ENCODE data around the gene GOLT1A. TPM values are rescaled to one million over a fixed set of nuclear protein-coding genes. Genes with fewer than 3 reads are reported as not detected.

GOLT1A gene
- polyA plus RNA-seq, 1 donor, result 3.5 TPM

DNA sequence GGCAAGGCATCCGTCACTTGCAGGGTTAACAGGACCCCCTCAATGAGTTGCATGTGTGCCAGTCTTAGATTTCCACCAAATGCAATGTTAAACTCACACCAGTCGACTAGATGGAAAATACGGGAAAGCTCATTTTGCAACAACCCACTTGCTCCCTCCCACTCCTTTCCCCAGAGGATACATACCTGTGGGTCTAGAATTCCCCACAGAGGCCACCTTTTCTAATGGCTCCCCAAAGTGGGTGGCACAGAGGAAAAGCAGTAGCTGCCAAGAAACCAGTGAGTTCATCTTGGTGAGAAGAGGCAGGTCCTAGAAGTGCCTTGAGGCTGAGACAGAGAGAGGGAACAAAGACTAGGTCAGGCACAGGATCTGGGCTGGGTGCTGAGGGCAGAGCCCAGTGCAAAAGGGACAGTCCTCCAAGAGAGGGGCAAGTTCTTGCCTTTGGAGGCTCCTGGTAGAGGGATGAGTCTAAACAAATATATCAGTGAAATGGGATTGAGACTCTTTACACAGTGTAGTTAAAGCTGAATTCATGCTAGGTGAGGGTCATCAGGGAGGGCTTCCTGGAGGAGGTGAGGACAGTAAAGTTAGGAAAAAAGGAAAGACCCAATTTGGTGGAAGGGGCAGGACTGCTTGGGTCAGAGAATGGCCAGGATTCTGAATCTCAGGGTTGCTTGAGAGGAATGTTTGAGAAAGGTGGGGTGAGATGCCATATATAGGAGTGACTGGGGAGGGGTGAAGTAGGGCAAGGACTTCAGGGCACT, 21.0 kb downstream of the GOLT1A start:
- no peak for DNase-seq

DNA sequence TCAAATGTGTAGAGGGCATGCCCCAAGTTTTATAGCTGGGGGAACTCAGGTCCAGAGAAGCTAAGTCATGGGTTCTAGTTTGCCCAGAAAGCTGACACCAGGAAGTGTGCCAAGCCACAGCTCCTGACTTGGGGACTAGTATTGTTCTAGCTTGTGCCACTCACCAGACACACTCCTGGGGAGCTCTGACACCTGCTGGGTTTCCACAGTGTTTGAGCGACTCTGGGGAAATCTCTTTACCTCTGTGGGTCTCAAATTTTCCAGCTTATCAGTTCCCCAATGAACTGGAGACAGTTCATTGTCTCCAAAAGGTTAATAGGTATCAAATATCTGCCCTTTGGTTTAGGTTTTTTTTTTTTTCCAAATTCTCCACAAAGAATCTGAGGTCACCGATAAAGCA, 21.7 kb downstream of the GOLT1A start:
- no peak for DNase-seq

DNA sequence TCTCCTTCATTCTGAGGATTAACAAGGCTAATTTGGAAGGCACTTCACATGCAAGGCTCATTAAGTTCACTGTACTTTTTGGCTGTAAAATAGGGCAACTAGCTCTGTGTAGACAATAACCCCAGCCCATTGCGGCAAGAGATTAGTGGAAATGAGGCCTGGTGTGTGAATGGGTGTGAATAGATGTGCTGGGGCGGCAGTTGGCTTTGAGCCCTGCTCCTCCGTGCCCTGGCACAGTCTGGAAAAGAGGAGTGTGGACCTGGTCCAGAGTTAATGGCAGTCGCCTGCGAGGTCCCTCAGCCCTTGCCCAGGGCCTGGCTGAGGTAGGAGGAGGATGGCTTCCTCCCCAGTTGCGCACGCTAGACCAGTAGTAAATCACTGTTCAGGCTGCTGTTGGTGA, 22.3 kb downstream of the GOLT1A start:
- DNase-seq, result no peak

DNA sequence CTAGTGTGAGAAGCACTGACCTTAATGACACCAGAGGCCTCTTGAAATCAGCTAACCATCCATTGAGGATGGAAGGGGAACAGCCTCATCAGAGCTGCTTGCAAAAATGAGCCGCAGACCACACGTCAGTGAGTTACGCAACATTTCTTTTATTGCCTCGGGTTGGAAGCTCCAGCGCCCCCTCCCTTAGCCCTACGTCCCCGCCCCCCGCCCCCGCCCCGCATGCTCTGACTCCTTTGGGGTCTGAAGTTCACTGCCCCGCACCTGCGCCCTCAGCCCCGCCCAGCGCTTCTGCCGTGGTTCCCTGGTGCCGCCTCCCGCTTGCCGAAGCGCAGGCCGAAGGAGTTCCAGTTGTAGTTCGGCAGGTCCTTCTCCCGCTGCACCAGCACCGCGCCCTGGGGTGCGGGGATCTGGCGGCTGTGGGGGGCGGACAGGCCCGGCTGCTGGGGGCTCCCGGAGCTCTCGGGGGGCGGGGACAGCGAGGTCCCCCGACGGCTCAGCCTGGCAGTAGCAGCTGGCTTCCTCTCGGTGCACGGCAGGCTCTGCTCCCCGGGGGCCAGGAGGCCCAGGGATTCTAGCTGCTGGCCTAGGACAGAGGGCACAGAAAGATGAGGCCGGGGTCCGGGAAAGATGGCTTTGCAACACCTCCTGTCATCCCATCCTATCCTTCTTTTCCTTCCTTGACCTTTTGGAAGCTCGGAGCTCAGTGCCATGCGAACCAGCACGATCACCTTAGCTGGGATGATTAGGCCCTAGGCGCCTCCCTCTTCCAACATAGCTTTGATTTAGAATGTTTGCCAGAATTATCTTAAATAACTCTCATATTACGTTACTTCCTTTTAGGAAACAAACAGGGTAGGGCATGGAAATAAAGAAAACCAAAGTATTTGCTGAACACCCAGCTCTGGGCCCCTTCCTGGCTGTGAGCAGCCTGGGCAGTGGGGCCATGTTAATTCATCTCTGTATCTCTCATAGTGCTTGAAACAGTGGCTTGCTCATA, 23.3 kb downstream of the GOLT1A start:
- DNase-seq, result no peak

DNA sequence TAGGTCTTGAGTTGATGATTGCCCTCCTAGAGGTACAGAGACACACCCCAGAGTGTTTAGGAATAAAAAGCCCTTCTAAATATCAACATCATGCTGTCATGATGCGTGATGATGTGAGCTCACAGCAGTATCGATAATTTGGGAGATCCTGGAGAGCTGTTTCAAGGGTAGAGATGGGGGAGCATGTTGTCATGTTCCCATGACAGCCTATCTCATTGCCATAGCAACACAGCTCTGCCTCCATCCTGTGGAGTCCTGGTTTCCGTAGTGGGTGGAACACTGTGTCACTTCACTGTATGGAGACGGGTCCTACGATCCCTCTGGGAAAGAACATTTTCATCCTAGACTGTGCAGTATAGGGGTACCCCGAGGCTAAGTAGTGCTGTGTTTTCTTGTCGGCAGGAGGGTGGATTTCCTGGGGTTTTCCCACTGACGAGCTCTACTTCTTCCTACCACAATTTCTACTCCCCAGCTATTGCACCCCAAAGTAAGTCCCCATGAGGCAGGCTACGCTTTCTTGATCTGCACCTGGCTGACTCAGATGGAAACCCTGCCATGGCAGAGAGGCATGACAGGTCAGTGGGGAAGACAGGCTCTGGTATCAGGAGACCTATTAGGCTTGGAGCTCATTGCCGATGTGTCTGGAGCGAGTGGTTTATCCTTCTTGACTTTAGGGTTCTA, 24.7 kb downstream of the GOLT1A start:
- DNase-seq, result no peak

DNA sequence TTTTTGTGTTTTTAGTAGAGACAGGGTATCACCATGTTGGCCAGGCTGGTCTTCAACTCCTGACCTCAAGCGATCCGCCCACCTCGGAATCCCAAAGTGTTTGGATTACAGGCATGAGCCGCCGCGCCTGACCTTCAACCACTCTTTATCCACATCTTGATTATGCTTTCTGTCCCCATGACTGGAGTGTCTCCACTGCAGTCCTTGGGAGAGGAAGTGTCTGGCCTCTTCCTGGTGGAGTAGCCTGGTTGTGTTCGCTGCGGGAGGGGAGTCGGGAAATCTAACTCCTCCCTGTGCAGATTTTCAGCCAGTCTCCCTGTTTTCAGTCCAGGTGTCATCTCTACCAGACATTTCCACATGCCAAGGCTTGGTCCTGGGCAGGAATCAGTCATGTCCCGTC, 27.2 kb downstream of the GOLT1A start:
- DNase-seq, result no peak

DNA sequence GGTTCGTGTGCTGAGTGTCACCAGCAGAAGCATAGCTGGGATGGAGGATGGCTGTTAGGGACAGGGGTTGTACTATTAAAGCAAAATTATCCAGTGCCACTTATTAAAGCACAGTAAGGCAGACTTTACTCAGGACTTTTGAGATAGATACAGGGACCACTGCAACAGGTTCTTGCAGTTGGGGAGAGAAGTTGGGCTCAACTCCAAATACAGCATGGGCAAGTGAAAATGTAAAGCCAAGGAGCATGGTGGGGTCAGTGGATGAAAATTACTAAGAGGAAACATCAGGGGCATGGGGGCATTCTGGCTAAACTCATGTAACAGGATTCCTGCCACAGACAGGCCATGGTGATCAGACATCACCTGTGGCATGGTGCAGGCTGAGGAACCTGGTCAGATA, 32.7 kb downstream of the GOLT1A start:
- DNase-seq, result no peak

DNA sequence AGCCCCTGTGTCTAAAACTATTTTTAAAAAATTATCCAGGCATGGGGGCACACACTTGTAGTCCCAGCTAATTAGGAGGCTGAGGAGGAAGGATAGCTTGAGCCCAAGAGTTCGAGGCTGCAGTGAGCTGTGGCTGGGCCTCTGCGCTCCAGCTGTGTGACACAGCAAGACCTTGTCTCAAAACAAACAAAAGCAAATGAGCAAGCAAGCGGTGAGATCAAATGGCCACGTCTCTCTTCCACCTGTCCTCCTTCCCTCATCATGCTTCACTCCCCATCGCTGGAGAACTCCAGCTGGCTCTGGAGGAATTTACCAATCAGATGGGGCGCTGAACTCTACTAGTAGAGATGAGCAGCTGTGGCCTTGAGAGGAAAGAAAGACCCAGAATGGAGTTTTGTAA, 33.7 kb downstream of the GOLT1A start:
- DNase-seq, result no peak

DNA sequence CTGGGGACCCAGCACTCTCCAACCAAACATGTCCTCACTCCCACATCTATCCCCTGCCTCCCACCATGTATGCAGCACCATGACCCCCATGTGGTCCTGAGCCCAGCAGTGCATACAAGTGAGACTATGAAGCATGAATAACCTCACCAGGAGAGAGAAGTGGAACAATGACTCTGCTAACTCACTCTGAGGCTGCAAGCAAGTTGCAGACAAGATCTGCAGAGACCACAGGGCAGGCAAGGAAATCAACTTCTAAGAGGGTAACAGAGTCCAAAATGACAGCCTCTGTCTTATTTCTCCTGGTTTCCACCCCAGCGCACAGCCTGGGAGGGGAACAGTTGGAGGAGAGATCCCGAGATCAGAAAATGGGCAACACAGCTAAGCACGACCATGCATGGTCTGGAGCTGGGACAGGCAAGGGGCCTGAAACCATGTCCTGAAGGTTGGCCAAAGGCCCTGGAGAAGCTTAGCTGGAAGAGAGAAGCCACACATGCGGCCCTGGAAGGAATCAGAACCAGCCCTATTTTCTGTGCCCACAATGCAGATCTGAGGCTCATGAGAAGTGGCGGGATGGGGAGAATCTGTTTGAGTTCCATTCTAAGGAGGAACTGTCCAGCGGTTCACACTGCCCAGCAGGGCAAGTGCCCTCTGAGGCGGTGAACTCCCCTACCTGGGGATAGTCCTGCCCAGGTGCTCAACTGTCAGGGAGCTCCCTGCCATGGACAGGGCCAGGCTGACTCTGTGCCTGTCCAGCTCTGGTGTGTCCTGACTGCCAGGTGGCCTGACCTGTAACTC, 35.1 kb downstream of the GOLT1A start:
- no peak for DNase-seq

DNA sequence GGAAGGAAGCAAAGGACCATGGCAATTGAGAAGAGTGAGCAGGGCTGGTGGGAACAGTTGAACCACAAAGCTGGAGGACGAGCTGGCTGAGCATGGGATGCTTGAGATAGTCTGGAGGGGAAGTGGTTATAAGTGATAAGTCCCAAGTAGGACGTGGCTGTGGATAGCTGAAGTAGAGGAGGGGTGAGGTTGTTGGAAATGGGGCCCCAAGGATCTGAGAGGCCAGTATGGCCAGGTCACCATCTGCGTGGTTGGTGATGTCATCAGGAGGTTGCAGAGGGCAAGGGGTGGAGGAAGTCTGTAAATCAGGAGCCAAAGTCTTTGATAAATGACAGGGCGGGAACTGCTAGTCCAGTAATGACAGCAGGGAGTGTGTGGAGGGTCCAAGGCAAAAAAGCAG, 36.7 kb downstream of the GOLT1A start:
- DNase-seq, result no peak

DNA sequence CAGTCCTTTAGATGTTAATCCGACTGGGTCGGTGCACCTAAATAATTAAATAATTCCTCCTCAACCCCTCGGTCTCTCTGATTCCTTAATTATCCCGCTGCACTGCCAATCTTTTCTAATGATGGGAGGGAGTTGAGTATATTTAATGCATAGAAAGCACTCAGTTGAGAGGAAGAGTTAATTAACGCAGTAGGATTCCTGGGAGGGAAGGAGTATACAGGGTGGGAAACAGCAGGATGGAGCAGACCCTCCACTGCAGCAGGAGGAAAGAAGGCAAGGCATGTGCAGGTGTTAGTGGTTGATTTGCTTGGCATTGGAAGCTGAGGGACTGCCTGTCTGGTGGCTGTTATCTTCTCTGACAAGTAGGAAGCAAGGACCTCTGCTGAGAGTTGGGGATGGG, 37.7 kb downstream of the GOLT1A start:
- DNase-seq, result no peak

DNA sequence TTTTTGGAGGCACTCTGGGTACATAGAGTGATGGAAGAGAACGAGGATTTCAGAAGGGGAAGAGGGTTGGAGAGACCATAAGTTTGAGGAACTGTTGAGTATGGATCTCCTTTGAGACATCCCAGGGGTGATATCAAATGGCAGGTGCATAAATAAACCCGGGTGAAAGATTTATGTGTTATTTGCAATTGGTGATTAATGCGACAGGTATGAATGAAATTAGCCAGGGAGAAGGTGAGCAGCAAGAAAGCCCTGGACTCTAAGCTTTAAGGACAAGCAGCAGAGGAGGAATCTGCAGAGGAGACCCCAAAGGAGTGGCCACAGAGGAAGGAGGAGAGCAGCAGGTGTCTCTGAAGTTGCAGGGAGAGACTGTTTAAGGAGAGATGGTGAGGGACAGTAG, 38.8 kb downstream of the GOLT1A start:
- DNase-seq, result no peak

DNA sequence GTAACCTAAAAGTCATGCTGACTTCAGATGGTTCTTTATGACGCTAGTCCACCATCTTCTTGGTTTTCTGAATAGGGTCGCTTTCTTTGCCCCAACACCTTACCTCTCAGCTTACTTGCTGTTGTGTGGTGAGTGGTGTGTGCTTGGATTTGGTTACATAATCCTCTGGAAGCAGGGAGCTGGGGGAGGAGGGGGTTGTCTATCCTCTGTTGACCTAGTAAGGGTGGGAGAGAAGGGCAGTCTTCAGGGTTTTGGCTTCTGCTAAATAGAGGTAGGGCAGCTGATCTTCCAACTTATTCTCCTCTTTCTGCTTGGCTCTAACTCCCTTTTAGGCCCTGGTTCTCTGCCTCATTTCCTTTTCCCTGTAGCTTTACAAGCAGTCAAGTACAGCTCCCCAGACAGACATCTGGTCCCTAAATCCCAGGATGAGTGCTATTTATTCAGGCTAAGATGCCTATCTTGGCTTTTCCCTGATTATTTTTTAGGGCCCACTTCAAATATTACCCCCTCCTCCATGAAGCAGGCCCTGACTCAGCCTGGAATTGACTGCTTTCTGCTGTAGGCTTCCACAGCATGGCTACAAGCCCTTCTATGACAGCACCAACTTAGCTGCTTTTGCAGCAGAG, 41.3 kb downstream of the GOLT1A start:
- DNase-seq, result no peak

DNA sequence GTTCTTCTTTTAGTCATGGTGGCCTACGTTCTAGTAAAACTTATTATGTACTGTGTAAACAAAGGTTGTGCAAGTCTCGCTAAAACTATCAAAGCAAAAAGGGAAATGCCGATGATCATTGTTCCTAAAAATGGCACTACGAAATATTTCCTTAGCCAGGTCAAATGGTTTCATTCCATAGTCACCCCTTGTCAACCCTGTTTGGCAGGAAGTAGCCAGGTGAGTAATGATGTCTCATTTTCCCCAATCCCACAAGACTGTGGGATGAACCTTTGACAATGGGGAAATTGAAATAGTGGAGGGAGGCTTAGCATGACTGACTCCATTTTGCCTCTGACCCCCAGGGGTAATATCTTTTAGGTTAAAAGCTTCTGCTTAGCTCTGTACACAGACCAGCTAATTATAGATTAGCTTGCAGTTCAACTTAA, 42.0 kb downstream of the GOLT1A start:
- DNase-seq, result no peak

DNA sequence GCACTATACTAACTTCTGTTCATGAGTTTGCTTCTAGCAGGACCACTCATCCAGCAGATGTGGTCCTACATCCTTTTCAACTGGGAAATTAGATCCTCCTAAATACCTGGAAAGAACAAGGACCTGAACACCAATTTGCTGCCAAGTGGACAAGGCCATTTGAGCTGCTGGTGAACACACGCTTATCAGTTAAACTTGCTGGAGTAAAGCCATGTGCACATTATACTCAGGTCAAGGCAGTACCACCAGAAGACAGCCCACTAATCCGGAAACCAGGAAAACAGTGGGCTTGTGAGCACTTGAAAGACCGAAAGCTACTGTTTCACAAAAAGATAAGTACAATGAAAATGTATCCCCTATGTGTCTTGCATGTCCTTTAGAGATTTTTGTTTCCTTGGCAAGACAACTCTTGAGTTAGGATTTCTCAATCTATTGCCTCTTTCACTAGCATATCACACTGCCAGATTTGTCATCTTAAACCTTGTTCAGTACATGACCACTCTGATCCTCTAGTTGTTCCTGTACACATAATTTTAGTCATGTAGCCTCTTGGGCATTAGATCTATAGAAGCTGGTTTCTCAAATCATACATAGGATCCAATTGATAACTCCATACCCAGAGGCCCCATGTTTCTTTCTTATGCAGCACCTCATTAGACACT, 43.2 kb downstream of the GOLT1A start:
- no peak for DNase-seq

DNA sequence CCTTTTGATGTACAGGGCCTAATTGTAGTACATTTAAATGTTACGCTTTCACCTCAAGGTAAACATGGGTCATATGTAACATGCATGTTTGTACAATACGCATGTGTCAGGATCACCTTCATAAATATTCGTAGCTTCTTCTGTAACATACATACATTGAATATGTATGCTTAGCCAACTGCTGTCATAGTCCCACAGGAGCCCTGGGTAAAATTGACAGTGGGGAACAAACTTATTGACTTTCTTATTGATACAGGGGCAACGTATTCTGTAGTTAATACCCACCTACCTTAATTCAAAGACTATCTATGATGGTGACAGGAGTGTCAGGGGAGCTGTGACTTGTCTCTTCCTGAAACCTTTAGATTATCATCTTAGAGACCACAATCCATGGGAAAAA, 43.9 kb downstream of the GOLT1A start:
- DNase-seq, result no peak

DNA sequence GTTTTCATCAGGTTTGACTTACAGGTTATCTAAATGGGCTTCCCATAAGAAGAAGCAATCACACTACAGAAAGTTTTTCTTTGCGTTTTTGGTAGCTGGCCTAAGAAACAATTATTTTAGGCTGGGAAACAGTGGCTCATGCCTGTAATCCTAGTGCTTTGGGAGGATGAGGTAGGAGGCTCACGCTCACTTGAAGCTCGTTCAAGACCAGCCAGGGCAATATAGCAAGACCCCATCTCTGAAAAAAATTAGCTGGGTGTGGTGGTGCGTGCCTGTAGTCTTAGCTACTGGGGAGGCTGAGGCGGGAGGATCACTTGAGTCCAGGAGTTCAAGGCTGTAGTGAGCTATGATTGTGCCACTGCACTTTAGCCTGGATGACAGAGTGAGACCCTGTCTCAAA, 46.1 kb downstream of the GOLT1A start:
- DNase-seq, result no peak

DNA sequence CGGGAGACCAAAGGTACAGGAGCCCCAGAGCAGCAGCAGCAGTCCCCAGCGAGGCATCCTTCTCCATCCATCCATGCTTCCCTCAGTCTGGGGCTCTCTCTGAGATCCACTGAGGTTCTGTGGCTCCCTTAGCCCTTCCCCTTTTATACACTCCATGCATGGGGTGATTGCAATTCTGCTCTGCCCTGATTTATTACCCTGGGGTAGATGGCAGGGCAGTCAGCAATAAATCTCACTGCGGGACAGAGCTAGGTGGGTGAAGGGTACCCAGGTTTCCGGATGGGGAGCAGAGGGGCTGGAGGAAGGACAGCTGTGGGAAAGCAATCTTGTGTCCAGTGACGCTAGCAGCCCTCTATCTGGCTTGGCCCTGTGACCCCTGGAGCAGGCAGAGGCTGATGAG, 47.6 kb downstream of the GOLT1A start, which contains the start of gene REN:
Gene REN (minus strand): TSS at position 119 of the 400 bp plus-strand sequence. CDS start 44 bp downstream, at position 75.
- DNase-seq, result no peak

DNA sequence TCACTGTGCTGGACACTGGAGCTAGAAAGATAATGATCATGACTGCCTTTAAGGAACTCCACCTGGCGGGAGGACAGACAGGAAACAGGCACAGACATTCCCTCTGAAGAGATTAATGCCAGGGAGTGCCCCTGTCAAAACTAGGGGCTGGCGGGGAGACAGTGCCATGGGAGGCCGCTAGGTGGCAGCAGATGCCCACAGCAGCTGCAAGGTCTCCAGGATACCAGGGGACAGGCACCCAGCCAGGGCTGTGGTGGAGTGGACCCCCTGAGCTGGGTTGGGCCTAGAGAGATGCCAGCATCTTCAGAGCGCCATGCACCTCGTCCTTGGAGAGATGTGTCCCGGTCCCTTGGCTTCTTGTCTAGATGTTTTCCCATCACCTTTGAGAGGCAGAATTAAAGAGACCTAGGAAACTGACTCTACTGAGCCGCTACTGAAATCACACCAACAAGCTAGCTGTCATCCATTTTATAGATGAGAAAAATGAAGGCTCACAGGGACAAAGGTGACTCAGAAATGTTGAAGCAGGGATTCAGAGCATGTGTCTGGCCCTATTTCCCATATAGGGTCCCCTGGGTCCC, 51.2 kb downstream of the GOLT1A start:
- DNase-seq, result peak; percentile 73

All from left kidney (tissue), 2 donors.